22Rv1 (cell line): ENCODE measurements around the gene LRRC53.

Experiments
- H3K27ac ChIP-seq: fragments of 450-650 bp; 2 replicates; pipeline ENCODE4 v1.5.1; 2017
- ZFX ChIP-seq: fragments of 450-650 bp; IDR thresholded peaks from 2 replicates; pipeline ENCODE4 v1.6.1; 2017; ENCODE audit warnings: antibody characterized with exemption, borderline replicate concordance
- TF ChIP-seq, protein P1 (sequence below): fragments of 450-650 bp; IDR thresholded peaks from 2 replicates; pipeline ENCODE4 v1.5.1; 2017; ENCODE audit warnings: mild to moderate bottlenecking

The LRRC53 gene

DNA sequence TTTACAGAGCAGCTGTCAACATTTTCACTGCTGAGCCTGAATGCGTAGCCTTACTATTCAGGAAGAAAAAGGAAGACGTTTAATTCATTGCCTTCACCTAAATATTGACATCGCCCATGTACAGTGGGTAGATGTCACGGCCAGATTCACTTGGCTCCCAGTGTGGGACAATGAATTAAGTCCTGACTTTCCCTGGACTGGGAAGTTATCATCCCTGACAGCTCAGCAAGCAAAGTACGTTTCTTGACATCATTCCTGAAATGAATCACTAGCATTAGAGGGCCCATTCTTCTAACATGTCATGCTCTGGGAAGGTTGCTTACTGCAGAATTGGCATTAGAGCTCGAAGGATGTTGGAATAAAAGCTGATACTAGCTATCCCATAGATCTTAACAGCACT is 37.8 kb downstream of the LRRC53 start:
- TF ChIP-seq ZFX: no peak
- TF ChIP-seq, protein P1, sequence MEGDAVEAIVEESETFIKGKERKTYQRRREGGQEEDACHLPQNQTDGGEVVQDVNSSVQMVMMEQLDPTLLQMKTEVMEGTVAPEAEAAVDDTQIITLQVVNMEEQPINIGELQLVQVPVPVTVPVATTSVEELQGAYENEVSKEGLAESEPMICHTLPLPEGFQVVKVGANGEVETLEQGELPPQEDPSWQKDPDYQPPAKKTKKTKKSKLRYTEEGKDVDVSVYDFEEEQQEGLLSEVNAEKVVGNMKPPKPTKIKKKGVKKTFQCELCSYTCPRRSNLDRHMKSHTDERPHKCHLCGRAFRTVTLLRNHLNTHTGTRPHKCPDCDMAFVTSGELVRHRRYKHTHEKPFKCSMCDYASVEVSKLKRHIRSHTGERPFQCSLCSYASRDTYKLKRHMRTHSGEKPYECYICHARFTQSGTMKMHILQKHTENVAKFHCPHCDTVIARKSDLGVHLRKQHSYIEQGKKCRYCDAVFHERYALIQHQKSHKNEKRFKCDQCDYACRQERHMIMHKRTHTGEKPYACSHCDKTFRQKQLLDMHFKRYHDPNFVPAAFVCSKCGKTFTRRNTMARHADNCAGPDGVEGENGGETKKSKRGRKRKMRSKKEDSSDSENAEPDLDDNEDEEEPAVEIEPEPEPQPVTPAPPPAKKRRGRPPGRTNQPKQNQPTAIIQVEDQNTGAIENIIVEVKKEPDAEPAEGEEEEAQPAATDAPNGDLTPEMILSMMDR: no peak
- H3K27ac ChIP-seq: no peak overlapping the region

- no peak overlapping the region for H3K27ac ChIP-seq
- no peak for TF ChIP-seq ZFX
- TF ChIP-seq, protein P1: no peak
These were observed 40.9 kb downstream of the LRRC53 start for GRCh38 chr1:74471470-74471869.

GRCh38 chr1:74470936-74471335 is 41.5 kb downstream of the LRRC53 start:
- no peak overlapping the region for H3K27ac ChIP-seq
- TF ChIP-seq, protein P1: no peak
- TF ChIP-seq ZFX: no peak

- TF ChIP-seq, protein P1: no peak
- no peak for TF ChIP-seq ZFX
These were observed 42.2 kb downstream of the LRRC53 start for GRCh38 chr1:74470251-74470650.

DNA sequence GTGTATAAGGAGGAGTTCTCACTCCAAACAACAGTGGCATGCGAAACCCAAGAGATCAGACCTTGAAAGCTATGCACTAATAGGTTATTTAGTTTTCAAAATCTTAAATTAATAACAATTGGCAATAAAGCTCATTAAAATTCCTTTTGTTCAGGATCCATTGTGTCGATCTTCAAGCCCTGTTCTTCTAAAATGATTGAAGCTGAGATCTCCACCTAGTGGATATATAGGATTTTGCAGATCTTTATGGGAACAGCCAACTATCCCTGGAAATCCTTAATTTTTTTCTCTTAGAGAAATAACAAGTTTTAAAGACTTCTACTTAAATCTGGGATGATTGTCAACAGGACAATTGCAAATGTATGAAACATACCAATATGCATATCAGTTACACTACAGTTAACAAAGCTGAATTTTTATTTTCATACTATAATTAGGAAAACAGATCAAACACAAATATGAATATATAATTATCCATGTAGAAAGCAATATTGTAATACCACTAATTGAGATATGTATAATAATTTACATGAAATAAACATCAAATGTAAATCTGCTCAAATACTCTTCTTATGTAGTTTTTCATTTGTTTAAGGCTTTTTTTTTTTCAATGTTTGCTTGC is 43.3 kb downstream of the LRRC53 start:
- TF ChIP-seq, protein P1: peak; percentile 77
- TF ChIP-seq ZFX: no peak
- H3K27ac ChIP-seq: no peak overlapping the region

More at GRCh38 chr1:74470251-74470650, 42.2 kb downstream of the LRRC53 start:
- no peak overlapping the region for H3K27ac ChIP-seq

DNA sequence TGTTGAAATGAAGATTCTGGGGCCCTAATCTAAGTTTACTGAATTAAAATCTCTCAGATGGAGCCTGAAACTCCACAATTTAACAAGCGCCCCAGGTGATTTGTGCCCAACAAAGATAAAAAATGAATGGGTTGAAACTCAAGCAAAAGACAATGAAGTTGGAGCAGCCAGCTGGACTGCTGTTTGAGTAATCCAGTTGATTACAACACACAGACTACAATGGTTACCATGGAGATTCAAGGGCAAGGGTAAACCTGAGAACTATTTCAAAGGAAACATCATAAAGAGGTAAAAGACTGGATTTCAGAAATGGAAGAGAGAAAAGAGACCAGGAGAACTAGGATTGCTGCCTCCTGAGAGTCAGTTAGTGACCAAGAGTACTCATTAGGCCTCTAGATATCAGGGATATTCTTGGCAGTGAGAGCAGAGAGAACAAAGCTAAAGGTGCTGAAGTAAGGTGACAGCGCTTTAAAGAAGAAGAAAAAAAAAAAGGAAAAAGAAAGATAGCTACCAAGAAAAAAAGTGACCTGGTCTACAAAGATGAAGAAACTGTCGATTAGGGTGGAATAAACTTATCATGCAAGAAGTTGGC is 44.5 kb downstream of the LRRC53 start:
- H3K27ac ChIP-seq: no peak overlapping the region
- TF ChIP-seq ZFX: no peak
- TF ChIP-seq, protein P1: no peak

DNA sequence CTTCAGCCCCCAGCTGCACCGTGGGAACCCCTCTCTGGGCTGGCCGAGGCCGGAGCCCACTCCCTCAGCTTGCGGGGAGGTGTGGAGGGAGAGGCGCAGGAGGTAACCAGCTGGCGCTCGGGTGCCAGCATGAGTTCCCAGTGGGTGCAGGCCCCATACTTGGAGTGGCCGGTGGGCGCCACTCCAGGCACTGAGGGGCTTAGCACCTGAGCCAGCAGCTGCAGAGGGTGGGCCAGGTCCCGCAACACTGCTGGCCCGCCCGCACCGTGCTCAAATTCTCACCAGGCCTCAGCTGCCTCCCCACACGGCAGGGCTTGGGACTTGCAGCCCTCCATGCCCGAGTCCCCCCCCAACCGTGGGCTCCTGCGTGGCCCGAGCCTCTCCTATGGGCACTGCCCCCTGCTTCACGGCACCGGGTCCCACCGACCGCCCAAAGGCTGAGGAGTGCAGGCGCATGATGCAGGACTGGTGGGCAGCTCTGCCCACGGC is 47.2 kb downstream of the LRRC53 start:
- no peak for TF ChIP-seq ZFX
- TF ChIP-seq, protein P1: no peak
- H3K27ac ChIP-seq: no peak overlapping the region
